ENCODE measurements around the gene DNAJC15. TPM values are rescaled to one million over a fixed set of nuclear protein-coding genes. Genes with fewer than 3 reads are reported as not detected.

Gene DNAJC15
- total and polyA plus RNA-seq, 2 of the 4 experiments (the other 2 are of a cell fraction) = 7.0 to 22.0 TPM

- ChIA-PET POLR2A (ENCODE audit: unreplicated experiment) (no interaction called here), CTCF (no interaction called here)
- H3K14ac ChIP-seq (replicated peaks; ENCODE audit: low read depth, low read length) = no peak overlapping the region
- no CpG with 5 or more reads among the region's 1 CpG for WGBS, 2 experiments (ENCODE audit: extremely low coverage in 2 of 2, insufficient read length in 1 of 2)
- H2BK20ac ChIP-seq (ENCODE audit: low read depth, low read length) = no peak overlapping the region
- H3K4me2 ChIP-seq (ENCODE audit: low read depth, low read length) = no peak overlapping the region
- H2BK15ac ChIP-seq (ENCODE audit: low read depth, low read length) = no peak overlapping the region
- no peaks in the 10 kb centered on the region for H3K36me3 ChIP-seq (ENCODE audit: control insufficient read depth, insufficient read depth, low read length)
- no peak overlapping the region for H4K91ac ChIP-seq (ENCODE audit: insufficient read depth, low read depth, low read length)
- BruUV-seq (replicated peaks) = no TSS peak
- no peaks in the 10 kb centered on the region for H3K27me3 ChIP-seq (ENCODE audit: control insufficient read depth, insufficient read depth, low read length)
- H3K27ac ChIP-seq (ENCODE audit: insufficient read depth, low read length) = no peak overlapping the region
- no peak for DNase-seq
- intact Hi-C loops (cut with micrococcal nuclease) = loop anchor here (10.0 kb wide), 1 partner anchor 426 kb away; no protein-coding TSS in a partner anchor
- TF ChIP-seq RAD21 (IDR thresholded peaks at IDR 0.05; ENCODE audit: low read length) (no peak), BHLHE40 (IDR thresholded peaks at IDR 0.05; ENCODE audit: low read depth, low read length) (no peak), POLR2A (IDR thresholded peaks at IDR 0.05; ENCODE audit: low read depth, low read length) (no peak), CTCF (conservative IDR thresholded peaks at IDR 0.05; ENCODE audit: low read depth, low read length) (no peak), RCOR1 (IDR thresholded peaks at IDR 0.05; ENCODE audit: insufficient replicate concordance, low read length) (no peak), MXI1 (IDR thresholded peaks at IDR 0.05; ENCODE audit: borderline replicate concordance, low read depth, low read length) (no peak), CEBPB (IDR thresholded peaks at IDR 0.05; ENCODE audit: low read depth, low read length) (no peak)
- no peak overlapping the region for H4K8ac ChIP-seq (ENCODE audit: low read depth in 2 of 2, low read length in 2 of 2)
- no peak overlapping the region for H3K56ac ChIP-seq (ENCODE audit: extremely low read depth, insufficient read depth, low read length)
- H3K9ac ChIP-seq (ENCODE audit: low read depth, low read length) = no peak overlapping the region
- H3K4me3 ChIP-seq (ENCODE audit: insufficient read depth, low read depth, low read length) = no peak overlapping the region
- no peak overlapping the region for H3K23ac ChIP-seq (ENCODE audit: low read depth, low read length)
- in situ Hi-C loops (cut with MboI; ENCODE audit: low sequenced_read_pairs) = no loop called here
- H2AFZ ChIP-seq (replicated peaks; ENCODE audit: low read length, poor library complexity) = no peak overlapping the region
- no peaks in the 10 kb centered on the region for H3K9me1 ChIP-seq (ENCODE audit: insufficient read depth, low read length)
- H3K4me1 ChIP-seq (ENCODE audit: control insufficient read depth, insufficient read depth, low read length) = peaks cover 3% of the 10 kb centered on the region
- peaks cover 11 to 27% of the 10 kb centered on the region in 2 experiments; a peak in 3 of 4 replicates for H3K79me1 ChIP-seq (ENCODE audit: low read depth in 1 of 2, low read length in 2 of 2)
- H3K9me3 ChIP-seq (ENCODE audit: control insufficient read depth, insufficient read depth, low read length) = no peaks in the 10 kb centered on the region
- H4K5ac ChIP-seq (ENCODE audit: low read depth, low read length) = no peak overlapping the region
- dilution Hi-C loops (cut with HindIII; ENCODE audit: low sequenced_read_pairs, unreplicated experiment) = no loop called here
- no peak overlapping the region for H2AK9ac ChIP-seq (replicated peaks; ENCODE audit: low read depth, low read length, poor library complexity)
- no peak overlapping the region for H2BK5ac ChIP-seq (ENCODE audit: low read depth, low read length, poor library complexity, severe bottlenecking)
- H2AK5ac ChIP-seq (ENCODE audit: low read depth, low read length) = no peak overlapping the region
- no peak for ATAC-seq (ENCODE audit: low read depth)
- no peak overlapping the region for H3K18ac ChIP-seq (ENCODE audit: low read depth, low read length)
- H4K20me1 ChIP-seq (ENCODE audit: insufficient read depth, low read length) = no peaks in the 10 kb centered on the region
- no peak overlapping the region for H3K4ac ChIP-seq (ENCODE audit: low read depth, low read length)
- no peak overlapping the region for H2BK120ac ChIP-seq (ENCODE audit: low read depth, low read length)
Measured at GRCh38 chr13:43020794-43021193, 2.6 kb upstream of the DNAJC15 start.
